Bronchial epithelial cell (primary cell): ENCODE results near the gene LZTR1. TPM values are rescaled to one million over a fixed set of nuclear protein-coding genes. Genes with fewer than 3 reads are reported as not detected.
A peak's percentile ranks its signal among the peaks of the same experiment; 100 is the strongest.
"Not testable (repeated sequence)": the region's sequence is repeated elsewhere in the genome, so short reads cannot be mapped to it uniquely, and the experiment has no call there.

Experiments
- DNase-seq: peaks from one replicate; pipeline ENCODE4 v3.0.0-alpha.2; 2010; ENCODE audit warnings: low read depth
- FAIRE-seq: peaks from 2 replicates; lab custom pipeline; 2011; peaks lifted over from hg19 to GRCh38; lab: Jason Lieb, UNC
- H3K27me3 ChIP-seq: 2 replicates; pipeline ENCODE4 v1.5.1; 2011; ENCODE audit warnings: low read length; ENCODE audit not compliant: control insufficient read depth, insufficient read depth
- H3K36me3 ChIP-seq: 2 replicates; pipeline ENCODE4 v1.5.1; 2011; ENCODE audit warnings: low read length; ENCODE audit not compliant: control insufficient read depth, insufficient read depth
- H3K4me3 ChIP-seq: 2 replicates; pipeline ENCODE4 v1.5.1; 2011; ENCODE audit warnings: mild to moderate bottlenecking, low read depth, low read length, control low read depth
- CTCF ChIP-seq: IDR thresholded peaks from 2 replicates; pipeline ENCODE4 v1.5.1; 2011; ENCODE audit warnings: mild to moderate bottlenecking, moderate library complexity, low read length, control low read depth, inconsistent platforms; ENCODE audit not compliant: insufficient read depth, severe bottlenecking
- total RNA-seq: library from RNA; depleted of rRNA; stranded (reverse); fragments of >200 nt; gene quantifications from 2 replicates; pipeline ENCODE4 v1.2.1, GENCODE V29; 2014

The LZTR1 gene
- total RNA-seq, 1 donor from 2014 or later, result 14.7 TPM

GRCh38 chr22:21032037-21032867 is 50.2 kb downstream of the LZTR1 start, which contains the start of gene SLC7A4:
Gene SLC7A4 (minus strand): TSS chr22:21032561. CDS start chr22:21031812, 749 bp downstream.
- FAIRE-seq, result no peak

GRCh38 chr22:21032868-21033688 is 51.0 kb downstream of the LZTR1 start:
- Histone ChIP-seq H3K4me3 (no peak overlapping the region), H3K36me3 (no peaks in the 10 kb centered on the region), H3K27me3 (peaks cover 2% of the 10 kb centered on the region)
- DNase-seq (no peak), FAIRE-seq (no peak)
- no peak for TF ChIP-seq CTCF

More at GRCh38 chr22:21032037-21032867, 50.2 kb downstream of the LZTR1 start, which contains the start of gene SLC7A4:
- no peak for TF ChIP-seq CTCF
- Histone ChIP-seq H3K27me3 (peaks cover 2% of the 10 kb centered on the region), H3K4me3 (peak within 1 kb of the TSS; percentile 32), H3K36me3 (no peaks in the 10 kb centered on the region)
- DNase-seq, result no peak

- FAIRE-seq, result peak; percentile 36
- DNase-seq, result no peak
- TF ChIP-seq CTCF, result no peak
- Histone ChIP-seq H3K27me3 (peaks cover 2% of the 10 kb centered on the region), H3K36me3 (no peaks in the 10 kb centered on the region), H3K4me3 (no peak overlapping the region)
Measured at GRCh38 chr22:21033895-21034294, 51.8 kb downstream of the LZTR1 start.

- FAIRE-seq (no peak), DNase-seq (no peak)
Measured at GRCh38 chr22:21034989-21035388, 52.9 kb downstream of the LZTR1 start.

GRCh38 chr22:21038405-21038804 is 56.3 kb downstream of the LZTR1 start:
- H3K27me3 ChIP-seq, result no peaks in the 10 kb centered on the region

More at GRCh38 chr22:21034989-21035388, 52.9 kb downstream of the LZTR1 start:
- no peak overlapping the region for H3K4me3 ChIP-seq
- H3K36me3 ChIP-seq, result no peaks in the 10 kb centered on the region
- peaks cover 2% of the 10 kb centered on the region for H3K27me3 ChIP-seq
- TF ChIP-seq CTCF, result no peak

GRCh38 chr22:21039158-21039557 is 57.1 kb downstream of the LZTR1 start:
- H3K4me3 ChIP-seq, FAIRE-seq, H3K36me3 ChIP-seq, H3K27me3 ChIP-seq, DNase-seq: not testable (repeated sequence)

More at GRCh38 chr22:21038405-21038804, 56.3 kb downstream of the LZTR1 start:
- DNase-seq (no peak), FAIRE-seq (no peak)
- H3K36me3 ChIP-seq, result no peaks in the 10 kb centered on the region
- TF ChIP-seq CTCF, result no peak
- H3K4me3 ChIP-seq, result no peak overlapping the region
